HK-2 (cell line): ENCODE measurements around the gene UBE2I.
"Not testable (repeated sequence)": the region's sequence is repeated elsewhere in the genome, so short reads cannot be mapped to it uniquely, and the experiment has no call there.

ENCODE experiments used
- DNase-seq: peaks from one replicate; pipeline ENCODE4 v3.0.0-alpha.2; 2018; ENCODE audit not compliant: unreplicated experiment

UBE2I gene

DNA sequence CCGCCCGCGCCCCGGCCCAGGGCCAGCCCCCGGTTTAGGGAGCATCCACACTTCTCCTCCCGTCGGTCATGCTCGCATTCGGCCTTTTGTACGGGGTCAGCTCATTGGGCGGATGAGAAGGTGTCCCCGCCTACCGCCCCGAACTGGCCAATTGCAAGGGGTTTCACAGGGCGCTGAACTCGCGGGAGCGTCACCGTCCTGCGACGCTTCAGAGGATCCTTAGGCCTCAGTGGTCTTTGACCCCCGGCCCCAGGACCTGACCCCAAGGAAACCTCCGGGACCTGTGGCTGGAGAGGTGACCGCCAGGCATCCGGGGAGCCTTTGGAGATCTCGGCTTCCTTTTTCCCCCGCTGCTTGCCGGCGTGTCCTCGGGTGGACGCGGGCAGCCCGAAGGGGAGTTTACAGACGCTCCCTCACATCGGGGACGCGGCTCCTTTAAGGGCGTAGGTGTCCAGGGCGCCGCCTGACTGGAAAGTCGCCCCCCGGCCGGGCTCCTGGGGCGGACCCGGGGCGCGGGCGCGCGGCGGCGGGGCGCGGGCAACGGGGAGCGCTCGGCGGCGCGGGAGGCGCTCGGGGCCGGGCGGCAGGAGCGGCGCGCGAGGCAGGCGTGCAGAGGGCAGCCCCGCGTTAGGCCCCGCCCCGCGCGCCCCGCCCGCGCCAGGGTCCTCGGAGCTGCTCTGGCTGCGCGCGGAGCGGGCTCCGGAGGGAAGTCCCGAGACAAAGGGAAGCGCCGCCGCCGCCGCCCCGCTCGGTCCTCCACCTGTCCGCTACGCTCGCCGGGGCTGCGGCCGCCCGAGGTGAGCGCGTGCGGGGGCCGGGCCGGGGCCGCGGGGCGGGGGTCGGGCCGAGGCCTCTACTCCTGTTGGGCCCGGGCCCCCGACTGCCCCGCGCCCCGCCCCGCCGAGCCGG is at the start of gene UBE2I:
Gene UBE2I, plus strand, starts transcription at position 660 of the 909 bp plus-strand sequence. CDS start 4,395 bp downstream, outside the sequence.
- DNase-seq: peak; percentile 96

DNA sequence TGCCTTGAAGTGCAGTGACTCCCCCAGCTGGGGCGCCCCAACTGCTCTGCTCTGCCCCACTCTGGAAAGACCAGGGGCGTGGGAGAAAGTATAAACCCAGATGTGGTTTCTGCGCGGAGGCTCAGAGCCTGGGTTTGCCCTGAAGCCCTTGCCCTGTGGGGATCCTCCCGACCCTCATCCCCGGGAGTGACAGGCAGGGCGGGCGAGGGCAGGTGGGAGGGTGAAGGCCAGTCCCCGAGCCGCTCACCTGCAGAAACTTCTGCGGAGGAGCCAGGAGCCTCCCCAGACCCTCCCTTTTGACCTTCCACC is 49.7 kb upstream of the UBE2I start:
- no peak for DNase-seq

DNA sequence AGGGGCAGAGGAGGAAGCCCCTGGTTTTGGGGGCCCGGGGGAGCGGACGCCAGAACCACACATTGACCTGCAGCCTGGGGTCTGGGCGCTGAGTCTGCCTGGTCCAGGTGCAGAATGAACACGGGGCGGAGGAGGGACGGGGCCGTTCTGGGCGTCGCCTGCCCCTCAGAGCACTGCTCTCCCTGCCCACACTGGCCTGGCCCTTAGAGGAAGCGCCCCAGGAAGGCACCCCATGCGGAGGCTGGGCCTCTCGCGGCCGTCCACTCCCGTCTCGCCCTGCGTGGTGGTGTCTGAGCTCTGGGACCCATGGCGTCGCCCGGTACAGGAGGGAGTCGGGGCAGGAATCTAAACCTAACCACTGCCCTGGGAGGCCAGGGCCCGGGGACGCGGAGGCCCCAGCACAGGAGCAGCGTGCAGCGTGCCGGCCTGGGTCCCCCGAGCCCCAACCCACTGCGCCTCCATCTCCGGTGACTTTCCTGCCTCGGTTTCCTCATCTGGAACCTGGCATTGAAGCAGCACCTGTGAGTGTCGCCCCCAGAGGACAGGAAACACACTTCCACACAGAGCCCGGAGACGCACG is 49.2 kb upstream of the UBE2I start:
- no peak for DNase-seq

DNA sequence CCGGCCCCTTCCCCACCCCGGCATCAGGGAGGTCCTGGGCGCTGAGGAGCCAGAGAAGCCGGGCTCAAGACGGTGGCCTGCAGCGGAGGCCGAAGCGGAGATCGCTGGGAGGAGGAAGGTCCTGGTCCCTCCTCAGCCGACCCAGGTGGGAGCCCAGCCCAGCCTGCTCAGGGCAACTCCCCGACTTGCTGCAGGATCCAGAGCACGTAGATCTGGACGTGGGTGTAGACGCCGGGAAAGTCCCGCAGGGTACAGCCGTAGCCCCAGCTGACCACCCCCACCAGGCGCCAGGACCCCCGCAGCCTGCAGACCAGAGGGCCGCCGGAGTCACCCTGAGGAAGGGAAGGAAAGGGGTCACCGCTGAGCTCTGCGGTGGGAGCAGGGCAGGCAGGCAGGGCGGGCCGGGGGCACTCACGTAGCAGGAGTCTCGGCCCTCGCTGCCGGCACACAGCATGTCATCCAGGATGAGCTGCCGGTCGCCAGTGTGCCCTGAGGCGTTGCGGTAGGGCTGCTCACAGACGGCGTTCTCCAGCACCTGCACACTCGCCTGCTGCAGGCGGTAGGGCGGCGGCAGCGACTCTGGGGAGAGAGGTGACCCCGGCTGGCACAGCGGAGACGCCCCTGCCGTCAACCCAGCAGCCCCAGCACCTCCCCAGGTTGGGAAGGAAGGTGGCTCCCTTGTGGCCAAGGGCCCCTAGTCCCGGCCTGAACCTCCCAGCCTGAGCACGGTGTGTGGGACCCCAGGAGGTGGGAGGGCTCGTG is 48.1 kb upstream of the UBE2I start:
- DNase-seq: no peak

DNA sequence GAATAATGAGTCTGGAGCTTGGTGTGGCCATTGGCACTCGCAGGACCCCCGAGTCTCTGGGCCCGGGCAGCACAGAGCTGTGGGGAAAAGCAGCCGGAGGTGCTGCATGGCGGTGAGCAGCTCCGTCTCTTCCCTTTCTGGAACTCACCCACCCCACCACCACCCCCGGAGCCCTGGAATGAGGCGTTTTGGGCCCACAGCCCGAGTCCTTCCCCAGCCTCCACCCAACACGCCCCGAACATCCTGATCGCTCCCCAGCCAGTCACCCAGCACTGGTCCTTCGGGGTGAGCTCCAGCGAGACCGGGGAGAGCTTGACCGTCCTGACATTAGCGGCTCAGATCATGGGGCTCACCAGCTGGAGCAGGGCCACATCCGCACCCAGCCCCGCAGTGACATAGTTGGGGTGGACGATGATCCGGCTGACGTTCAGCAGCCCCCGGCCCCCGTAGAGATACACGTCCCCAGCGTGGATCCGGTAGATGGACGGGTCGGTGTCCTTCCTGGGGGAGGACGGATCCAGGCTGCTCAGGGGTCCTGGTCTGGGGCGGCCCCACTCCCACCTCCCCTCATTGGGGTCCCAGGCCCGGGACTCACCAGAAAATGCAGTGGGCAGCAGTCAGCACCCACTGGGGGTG is 47.1 kb upstream of the UBE2I start:
- DNase-seq: no peak

GRCh38 chr16:1262846-1263221 is 46.6 kb upstream of the UBE2I start:
- DNase-seq: no peak

DNA sequence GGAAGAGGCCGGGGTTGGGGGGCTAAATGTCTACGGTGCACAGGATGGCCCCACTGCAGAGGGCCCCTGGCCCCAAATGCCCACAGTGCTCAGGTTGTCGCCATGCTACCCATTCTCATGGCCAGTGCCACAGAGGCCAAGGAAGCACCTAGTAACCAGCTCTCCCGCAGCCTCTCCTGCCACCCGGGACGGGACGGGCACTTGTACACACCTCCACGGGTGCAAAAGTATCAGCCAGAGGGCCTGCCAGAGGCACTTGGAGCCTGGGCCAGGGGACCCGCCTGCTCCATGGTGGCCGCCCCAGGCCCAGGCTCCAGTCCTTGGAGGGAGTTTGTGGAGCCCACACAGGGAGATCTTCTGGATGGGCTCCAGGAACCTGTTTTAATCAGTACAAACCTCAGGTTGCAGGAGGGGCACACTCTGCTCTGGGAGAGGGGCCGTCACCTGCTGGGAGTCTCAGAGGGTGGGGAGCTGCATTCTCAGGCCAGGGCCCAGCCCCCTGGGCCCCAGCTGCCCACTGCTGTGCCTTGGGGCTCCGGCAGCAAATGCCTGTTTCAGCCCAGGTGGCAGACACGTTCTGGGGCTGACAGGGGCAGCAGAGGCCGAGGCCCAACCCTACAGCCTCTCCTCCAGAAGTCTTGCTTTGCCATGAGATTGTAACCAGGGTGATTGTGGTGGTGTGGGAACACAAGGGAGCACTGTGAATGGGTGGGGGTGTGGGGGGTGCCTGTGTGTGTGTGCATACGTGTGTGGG is 45.7 kb upstream of the UBE2I start:
- no peak for DNase-seq

DNA sequence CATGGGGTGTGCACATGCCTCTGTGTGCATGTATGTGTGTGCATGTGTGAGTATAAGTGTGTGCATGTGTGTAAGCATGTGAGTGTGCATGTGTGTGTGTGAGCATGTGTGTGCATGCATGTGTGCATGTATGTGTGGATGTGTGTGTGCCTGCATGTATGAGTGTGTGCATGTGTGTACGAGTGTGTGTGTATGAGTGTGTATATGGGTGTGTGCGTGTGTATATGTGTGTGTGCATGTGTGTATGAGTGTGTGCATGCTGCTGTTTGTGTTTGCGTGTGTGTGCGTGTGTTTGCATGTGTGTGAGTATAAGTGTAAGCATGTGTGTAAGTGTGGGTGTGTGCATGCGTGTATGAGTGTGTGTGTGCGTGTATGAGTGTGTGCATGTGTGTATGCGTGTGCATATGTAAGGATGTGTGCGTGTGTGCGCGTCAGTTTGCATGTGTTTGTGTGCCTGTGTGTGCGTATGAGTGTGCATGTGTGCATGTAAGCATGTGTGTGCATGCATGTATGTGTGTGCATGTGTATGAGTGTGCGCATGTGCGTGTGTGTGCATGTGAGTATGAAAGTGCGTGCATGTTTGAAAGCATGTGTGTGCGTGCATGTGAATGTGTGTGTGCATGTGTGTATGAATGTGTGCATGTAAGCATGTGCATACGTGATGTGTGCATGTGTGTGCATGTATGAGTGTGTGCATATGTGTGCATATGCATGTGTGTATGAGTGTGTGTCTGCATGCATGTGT is 44.9 kb upstream of the UBE2I start:
- DNase-seq: no peak

DNA sequence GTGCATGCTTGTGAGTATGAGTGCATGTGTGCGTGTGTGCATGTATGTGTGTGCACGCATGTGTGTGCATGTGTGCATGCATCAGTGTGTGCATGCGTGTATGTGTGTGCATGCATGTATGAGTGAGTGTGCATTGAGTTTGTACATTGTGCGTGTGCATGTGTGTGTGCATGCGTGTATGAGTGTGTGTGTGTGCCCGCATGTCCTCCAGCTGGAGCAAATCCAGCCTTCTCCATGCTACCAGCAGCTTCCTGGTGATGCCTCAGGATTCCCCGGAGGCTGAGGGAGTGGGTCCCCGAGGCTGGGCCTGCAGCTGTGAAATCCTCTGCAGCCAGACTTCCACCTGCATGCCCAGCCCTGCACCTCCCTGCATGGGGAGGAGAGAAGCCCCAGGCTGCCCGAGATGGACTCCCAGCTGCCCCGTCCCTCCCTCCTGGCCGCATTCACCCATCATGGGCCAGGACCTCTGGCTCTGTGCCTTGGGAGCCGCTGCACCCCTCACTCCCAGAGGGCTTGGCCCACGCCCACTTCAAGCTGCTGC is 44.3 kb upstream of the UBE2I start:
- no peak for DNase-seq

DNA sequence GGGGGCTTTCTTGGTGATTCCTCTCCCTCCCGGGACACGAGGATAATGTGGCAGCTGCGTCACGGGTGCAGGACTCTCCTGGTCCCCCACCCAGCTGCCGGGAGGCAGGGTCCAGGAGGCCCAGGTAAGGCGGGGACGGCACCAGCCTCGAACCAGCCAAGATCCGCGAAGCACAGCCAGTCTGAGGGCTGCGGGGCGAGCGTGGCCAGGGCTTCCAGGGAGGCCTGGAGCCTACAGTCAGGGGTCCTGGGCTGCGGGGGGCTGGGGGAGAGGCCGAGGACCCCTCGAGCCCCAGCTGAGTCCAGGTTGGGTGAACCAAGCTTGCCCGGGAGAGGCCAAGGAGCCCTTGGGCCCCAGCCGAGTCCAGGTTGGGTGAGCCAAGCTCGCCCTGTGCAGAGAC is 43.6 kb upstream of the UBE2I start:
- DNase-seq: no peak

GRCh38 chr16:1269418-1269817 is 40.0 kb upstream of the UBE2I start:
- not testable (repeated sequence) for DNase-seq

GRCh38 chr16:1271380-1271723 is 38.1 kb upstream of the UBE2I start:
- DNase-seq: no peak

DNA sequence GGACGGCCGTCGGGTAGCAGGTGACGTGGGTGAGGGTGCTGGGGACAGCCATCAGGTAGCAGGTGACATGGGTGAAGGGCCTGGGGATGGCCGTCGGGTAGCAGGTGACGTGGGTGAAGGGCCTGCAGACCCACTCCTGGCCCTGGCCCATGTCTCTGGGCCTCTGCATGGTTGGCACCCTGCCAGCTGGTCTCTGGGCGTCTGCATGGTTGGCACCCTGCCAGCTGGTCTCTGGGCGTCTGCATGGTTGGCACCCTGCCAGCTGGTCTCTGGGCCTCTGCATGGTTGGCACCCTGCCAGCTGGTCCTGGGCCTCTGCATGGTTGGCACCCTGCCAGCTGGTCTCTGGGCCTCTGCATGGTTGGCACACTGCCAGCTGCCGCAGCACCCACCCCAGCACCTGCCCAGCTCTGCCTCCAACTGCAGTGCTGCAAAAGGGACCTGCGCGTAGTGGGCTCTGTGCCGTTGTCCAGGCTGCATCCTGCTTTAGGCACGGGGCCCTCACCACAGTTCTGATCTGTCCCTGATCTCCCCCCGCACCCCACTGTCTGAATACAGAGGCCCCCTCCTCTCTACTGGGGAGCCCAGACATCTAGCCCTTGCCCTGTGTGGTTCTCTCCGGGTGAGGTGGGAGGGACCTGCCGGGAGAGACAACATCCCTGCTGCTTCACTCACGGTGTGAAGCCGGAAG is 37.6 kb upstream of the UBE2I start:
- DNase-seq: peak; percentile 28

GRCh38 chr16:1272453-1273198 is 36.8 kb upstream of the UBE2I start:
- DNase-seq: no peak

DNA sequence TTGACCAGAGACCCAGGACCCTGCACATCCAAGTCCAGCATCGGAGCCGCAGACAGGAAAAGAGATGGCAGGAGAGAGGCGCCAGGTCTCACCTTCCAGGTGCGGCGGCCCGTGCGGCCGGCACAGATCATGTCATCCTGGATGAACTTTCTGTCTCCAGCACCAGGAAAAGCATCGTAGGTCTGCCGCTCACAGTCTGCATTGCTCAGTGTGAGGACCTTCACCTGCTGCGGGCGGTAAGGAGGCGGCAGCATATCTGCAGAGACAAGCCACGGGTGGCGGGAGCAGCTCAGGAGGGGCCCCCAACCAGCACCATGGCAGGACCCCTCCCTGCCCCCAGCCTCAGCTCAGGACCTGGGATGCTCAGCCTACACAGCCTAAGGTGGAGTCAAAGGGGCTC is 35.6 kb upstream of the UBE2I start:
- no peak for DNase-seq

DNA sequence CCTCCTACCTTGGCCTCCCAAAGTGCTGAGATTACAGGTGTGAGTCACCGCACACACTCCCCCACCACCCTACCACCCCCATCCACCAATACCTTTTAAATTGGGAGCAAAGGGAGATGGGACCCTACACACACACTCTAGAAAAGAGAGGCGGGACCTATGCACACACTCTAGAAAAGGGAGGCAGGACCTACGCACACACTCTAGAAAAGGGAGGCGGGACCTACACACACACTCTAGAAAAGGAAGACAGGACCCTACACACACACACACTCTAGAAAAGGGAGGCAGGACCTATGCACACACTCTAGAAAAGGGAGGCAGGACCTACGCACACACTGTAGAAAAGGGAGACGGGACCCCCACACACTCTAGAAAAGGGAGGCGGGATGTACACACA is 34.7 kb upstream of the UBE2I start:
- no peak for DNase-seq

DNA sequence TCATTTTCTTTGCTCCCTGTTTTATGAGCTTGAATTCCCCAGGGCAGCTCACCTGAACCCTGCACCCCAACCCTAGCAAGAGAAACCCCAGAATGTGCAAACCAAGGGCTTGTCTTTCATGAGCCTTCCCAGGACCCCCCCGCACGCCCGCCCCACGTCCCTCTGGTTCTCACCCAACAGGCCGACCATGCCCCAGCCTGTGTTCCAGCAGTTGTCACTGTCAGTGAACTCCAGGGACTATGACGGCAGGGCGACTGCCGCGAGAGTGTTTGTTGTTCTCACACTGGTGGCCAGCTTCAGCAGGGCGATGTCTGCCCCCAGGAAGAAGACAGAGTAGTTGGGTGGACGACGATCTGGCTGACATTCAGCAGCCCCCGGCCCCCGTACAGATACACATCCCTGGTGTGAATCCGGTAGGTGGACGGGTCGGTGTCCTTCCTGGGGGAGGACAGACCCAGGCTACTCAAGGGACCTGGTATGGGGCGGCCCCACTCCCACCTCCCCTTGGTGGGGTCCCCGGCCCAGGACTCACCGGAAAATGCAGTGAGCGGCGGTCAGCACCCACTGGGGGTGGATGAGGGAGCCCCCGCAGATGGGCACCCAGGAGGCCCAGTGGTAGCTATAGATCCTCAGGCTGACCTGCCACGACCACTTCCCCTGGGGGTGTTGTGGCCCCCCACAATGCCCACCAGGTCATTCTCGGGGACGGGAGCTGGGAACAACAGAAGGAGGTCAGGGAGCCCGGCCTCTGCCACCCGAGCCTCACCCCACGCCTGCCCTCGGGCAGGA is 33.5 kb upstream of the UBE2I start:
- DNase-seq: no peak

DNA sequence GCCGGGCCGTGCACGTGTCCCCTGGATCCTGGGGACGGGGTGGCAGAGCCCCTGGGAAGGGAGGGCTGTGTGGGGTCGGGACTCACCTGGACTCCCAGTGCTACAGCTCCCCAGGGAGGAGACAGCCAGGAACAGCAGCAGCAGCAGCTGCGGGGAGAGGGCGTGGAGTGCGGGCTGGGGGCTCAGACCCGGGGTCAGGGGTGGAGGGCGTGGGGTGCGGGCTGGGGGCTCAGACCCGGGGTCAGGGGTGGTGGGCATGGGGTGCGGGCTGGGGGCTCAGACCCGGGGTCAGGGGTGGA is 32.9 kb upstream of the UBE2I start:
- DNase-seq: no peak

DNA sequence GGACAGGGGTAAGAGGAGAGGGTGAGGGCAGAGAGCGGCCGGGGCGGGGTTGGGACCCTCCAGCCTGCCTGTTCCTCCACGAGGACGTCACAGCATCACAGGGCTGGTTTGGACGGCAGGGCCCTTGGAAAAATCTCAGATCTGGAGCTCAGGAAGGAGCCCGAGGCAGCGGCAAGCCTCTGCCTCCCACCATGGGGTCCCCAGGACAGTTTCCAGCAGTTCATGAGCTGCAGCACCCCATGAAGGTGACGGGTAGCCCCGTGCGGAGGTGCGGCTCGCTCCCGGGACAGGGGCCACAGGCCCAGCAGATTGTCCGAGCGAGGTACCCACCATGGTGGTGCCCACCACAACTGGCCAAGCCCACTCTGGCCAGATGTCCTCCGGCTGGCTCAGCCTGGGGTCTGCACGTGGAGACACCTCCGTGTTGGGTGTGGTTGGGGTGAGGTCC is 32.3 kb upstream of the UBE2I start:
- no peak for DNase-seq
